Body of pancreas (tissue), 4 donors: ENCODE data around the gene CARHSP1. TPM values are rescaled to one million over a fixed set of nuclear protein-coding genes. Genes with fewer than 3 reads are reported as not detected.
A peak's percentile ranks its signal among the peaks of the same experiment; 100 is the strongest.

ENCODE experiments used
- ATAC-seq: fragments of 150-250 bp; one replicate; pipeline ENCODE4 v1.9.1; 2016
- DNase-seq, 4 donors: peaks; one replicate each; pipeline ENCODE4 v3.0.0-alpha.2; 2019
- H3K27ac ChIP-seq, 4 donors: fragments of 200-600 bp; sonication (generic); 1 replicate in 3 of 4; 2 replicates in 1 of 4; pipeline versions ENCODE4 v1.5.1 to v1.6.1; 2016 to 2019; ENCODE audit warnings: mild to moderate bottlenecking in 1 of 4, mixed read lengths in 1 of 4, moderate library complexity in 1 of 4
- H3K27me3 ChIP-seq, 2 donors: fragments of 200-600 bp; sonication (generic); one replicate each; pipeline ENCODE4 v1.6.0; 2016; ENCODE audit warnings: mild to moderate bottlenecking in 1 of 2
- H3K36me3 ChIP-seq, 2 donors: fragments of 200-600 bp; sonication (generic); replicated peaks in 1 of 2; 2 replicates each; pipeline ENCODE4 v1.5.1; 2016; ENCODE audit warnings: low read depth in 2 of 2; ENCODE audit not compliant: insufficient read depth in 1 of 2
- H3K4me1 ChIP-seq: fragments of 200-600 bp; sonication (generic); one replicate; pipeline ENCODE4 v1.6.0; 2016
- H3K4me3 ChIP-seq, 2 donors: fragments of 200-600 bp; sonication (generic); 1 replicate in 1 of 2; 2 replicates in 1 of 2; pipeline ENCODE4 v1.5.1; 2016 to 2019
- H3K9me3 ChIP-seq, 3 donors: fragments of 200-600 bp; sonication (generic); 1 replicate in 2 of 3; 2 replicates in 1 of 3; pipeline ENCODE4 v1.5.1; 2016
- POLR2A ChIP-seq, 3 donors: fragments of 450-650 bp; IDR thresholded peaks; one replicate each; pipeline ENCODE4 v1.6.1; 2016; ENCODE audit warnings: antibody characterized with exemption in 3 of 3, mild to moderate bottlenecking in 2 of 3
- WGBS, 2 donors: methylation state at CpG; one replicate each; pipeline ENCODE4 v1.1.5; 2017; 5-methylcytosine and 5-hydroxymethylcytosine counted together
- intact Hi-C: fragments of 100-400 bp; cut with DNase I; formaldehyde crosslinking; loops from one replicate; pipeline ENCODE4 v1.15.1; 2023
- total RNA-seq, 2 donors: library from RNA; depleted of rRNA; stranded (reverse); fragments of >200 nt; gene quantifications; one replicate each; pipeline ENCODE4 v1.1.0, GENCODE V29; 2016
- TF ChIP-seq, protein P1 (sequence below), 7 experiments: fragments of 450-650 bp in 4 of 7; fragments of 200-600 bp in 3 of 7; sonication (generic) in 3 of 7; IDR thresholded peaks; one replicate each; pipeline ENCODE4 v1.5.1; 2016 to 2019; ENCODE audit warnings: antibody characterized with exemption in 7 of 7

CARHSP1 gene
- total RNA-seq, 2 donors from 2014 or later, result 16.5 to 59.9 TPM

DNA sequence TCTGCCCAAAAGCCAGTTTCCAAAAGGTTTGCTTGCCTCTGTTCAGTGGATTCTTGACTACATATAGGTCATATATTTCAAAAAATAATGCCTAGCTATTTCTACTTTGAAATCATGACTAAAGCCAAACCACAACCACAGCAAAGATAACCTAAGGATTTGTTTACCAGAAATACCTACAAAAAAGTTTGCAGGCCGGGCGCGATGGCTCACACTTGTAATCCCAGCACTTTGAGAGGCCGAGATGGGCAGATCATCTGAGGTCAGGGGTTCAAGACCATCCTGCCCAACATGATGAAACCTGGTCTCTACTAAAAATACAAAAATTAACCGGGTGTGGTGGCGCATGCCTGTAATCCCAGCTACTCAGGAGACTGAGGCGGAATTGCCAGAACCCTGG lies 15.2 kb downstream of the CARHSP1 start:
- ATAC-seq (no peak), DNase-seq (no peak)
- 95 to 96% methylated on average over 7 of the region's 7 CpGs for WGBS, 2 donors
- H3K27me3 ChIP-seq, result no peaks in the 10 kb centered on the region
- H3K9me3 ChIP-seq, result no peaks in the 10 kb centered on the region
- no peak overlapping the region for H3K4me3 ChIP-seq
- H3K27ac ChIP-seq, result peak overlapping the region in 1 of 4 donors; percentile 0
- intact Hi-C loops, result loop anchor here (10.0 kb wide), 1 partner anchor 49 kb away; no protein-coding TSS in a partner anchor
- peaks cover 18% of the 10 kb centered on the region for H3K4me1 ChIP-seq
- TF ChIP-seq, protein P1, sequence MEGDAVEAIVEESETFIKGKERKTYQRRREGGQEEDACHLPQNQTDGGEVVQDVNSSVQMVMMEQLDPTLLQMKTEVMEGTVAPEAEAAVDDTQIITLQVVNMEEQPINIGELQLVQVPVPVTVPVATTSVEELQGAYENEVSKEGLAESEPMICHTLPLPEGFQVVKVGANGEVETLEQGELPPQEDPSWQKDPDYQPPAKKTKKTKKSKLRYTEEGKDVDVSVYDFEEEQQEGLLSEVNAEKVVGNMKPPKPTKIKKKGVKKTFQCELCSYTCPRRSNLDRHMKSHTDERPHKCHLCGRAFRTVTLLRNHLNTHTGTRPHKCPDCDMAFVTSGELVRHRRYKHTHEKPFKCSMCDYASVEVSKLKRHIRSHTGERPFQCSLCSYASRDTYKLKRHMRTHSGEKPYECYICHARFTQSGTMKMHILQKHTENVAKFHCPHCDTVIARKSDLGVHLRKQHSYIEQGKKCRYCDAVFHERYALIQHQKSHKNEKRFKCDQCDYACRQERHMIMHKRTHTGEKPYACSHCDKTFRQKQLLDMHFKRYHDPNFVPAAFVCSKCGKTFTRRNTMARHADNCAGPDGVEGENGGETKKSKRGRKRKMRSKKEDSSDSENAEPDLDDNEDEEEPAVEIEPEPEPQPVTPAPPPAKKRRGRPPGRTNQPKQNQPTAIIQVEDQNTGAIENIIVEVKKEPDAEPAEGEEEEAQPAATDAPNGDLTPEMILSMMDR (IDR thresholded peaks at IDR 0.05), result no peak
- no peak for TF ChIP-seq POLR2A (IDR thresholded peaks at IDR 0.05)
- H3K36me3 ChIP-seq, result peaks cover 4 to 22% of the 10 kb centered on the region in 2 donors

DNA sequence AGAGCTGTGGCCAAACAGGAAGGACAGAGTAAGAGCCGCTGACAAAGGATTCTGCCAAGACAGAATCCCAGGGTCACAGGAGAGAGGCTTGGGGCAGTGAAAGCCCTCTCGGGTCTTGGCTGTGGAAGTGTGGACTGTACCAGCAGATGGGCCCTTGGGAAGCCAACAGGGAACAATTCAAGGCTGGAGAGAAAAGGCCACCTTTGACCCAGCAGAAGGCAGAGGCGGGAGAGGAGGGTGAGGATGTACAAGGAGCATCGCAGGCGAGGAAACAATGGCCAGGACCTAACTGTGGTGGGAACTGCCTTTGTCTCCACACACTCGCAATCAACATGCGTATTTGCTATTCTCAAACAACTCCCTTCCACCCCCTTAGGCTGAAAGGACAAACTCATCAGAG lies 15.7 kb downstream of the CARHSP1 start:
- H3K27ac ChIP-seq, result peak overlapping the region in 2 of 4 donors; percentile 42 to 46

DNA sequence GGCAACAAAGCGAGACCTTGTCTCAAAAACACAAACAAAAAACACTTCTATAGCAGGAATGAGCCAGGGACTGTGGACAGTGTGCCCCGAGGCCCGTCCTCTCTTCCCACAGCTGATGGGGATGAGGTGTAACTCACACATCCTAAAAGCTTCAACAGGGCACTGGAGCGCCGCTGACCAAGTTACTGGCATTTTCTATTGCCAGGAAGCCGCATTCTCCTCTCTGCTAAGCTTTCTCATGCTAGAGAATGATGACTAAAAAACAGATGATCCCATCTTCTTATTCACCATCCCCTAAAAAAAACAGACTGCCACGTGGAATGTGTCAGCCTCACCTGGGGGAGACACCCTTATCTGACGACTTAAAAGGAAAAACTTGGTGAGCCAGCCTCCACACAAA lies 16.3 kb downstream of the CARHSP1 start:
- H3K4me1 ChIP-seq, result peaks cover 16% of the 10 kb centered on the region
- intact Hi-C loops, result loop anchor here (10.0 kb wide), 1 partner anchor 48 kb away; no protein-coding TSS in a partner anchor
- DNase-seq (no peak), ATAC-seq (no peak)
- H3K9me3 ChIP-seq, result no peaks in the 10 kb centered on the region
- peaks cover 0 to 23% of the 10 kb centered on the region in 2 donors for H3K36me3 ChIP-seq
- 73 to 79% methylated on average over 8 of the region's 8 CpGs for WGBS, 2 donors
- TF ChIP-seq, protein P1 (IDR thresholded peaks at IDR 0.05), result no peak
- TF ChIP-seq POLR2A (IDR thresholded peaks at IDR 0.05), result no peak
- no peaks in the 10 kb centered on the region for H3K27me3 ChIP-seq
- H3K4me3 ChIP-seq, result no peak overlapping the region
- peak overlapping the region in 2 of 4 donors; percentile 42 to 46 for H3K27ac ChIP-seq

More for the DNA sequence above, 15.7 kb downstream of the CARHSP1 start:
- no peaks in the 10 kb centered on the region for H3K27me3 ChIP-seq
- no peaks in the 10 kb centered on the region for H3K9me3 ChIP-seq
- intact Hi-C loops, result loop anchor here (10.0 kb wide), 1 partner anchor 48 kb away; no protein-coding TSS in a partner anchor
- peaks cover 0 to 23% of the 10 kb centered on the region in 2 donors for H3K36me3 ChIP-seq
- ATAC-seq, result no peak
- no peak for TF ChIP-seq POLR2A (IDR thresholded peaks at IDR 0.05)
- TF ChIP-seq, protein P1 (IDR thresholded peaks at IDR 0.05), result no peak
- DNase-seq, result no peak
- peaks cover 16% of the 10 kb centered on the region for H3K4me1 ChIP-seq
- WGBS, 2 donors, result 78 to 80% methylated on average over 7 of the region's 7 CpGs
- no peak overlapping the region for H3K4me3 ChIP-seq

DNA sequence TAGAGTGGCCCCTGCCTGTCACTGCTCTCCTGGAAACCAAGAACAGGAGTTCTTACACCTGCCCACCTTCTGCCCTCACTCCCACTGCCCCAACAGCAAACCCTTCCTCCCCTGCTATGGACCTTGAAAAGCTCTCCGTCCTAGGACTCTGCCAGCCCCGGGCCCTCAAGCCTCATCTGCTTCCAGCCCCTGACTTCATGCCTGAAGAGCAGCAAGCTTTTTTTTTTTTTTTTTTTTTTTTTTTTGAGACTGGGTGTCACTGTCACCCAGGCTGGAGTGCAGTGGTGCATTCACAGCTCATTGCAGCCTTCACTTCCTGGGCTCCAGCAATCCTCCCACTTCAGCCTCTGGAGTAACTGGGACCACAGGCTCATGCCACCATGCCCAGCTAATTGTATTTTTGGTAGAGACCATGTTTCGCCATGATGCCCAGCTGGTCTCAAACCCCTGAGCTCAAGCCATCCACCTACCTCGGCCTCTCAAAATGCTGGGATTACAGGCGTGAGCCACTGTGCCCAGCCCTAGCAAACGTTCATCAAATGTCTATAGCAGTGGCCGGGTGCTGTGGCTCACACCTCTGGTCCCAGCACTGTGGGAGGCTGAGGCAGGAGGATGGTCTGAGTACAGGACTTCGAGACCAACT lies 16.9 kb downstream of the CARHSP1 start:
- DNase-seq (no peak), ATAC-seq (no peak)
- no peak overlapping the region for H3K4me3 ChIP-seq
- peaks cover 16% of the 10 kb centered on the region for H3K4me1 ChIP-seq
- 89 to 94% methylated on average over 8 of the region's 8 CpGs for WGBS, 2 donors
- H3K9me3 ChIP-seq, result no peaks in the 10 kb centered on the region
- intact Hi-C loops, result loop anchor here (10.0 kb wide), 1 partner anchor 47 kb away; no protein-coding TSS in a partner anchor
- TF ChIP-seq, protein P1 (IDR thresholded peaks at IDR 0.05), result no peak
- no peak for TF ChIP-seq POLR2A (IDR thresholded peaks at IDR 0.05)
- peaks cover 0 to 23% of the 10 kb centered on the region in 2 donors for H3K36me3 ChIP-seq
- no peaks in the 10 kb centered on the region for H3K27me3 ChIP-seq
- H3K27ac ChIP-seq, result peak overlapping the region in 2 of 4 donors; percentile 42 to 46
